GM21390 (cell line): ENCODE data around the gene NMS.

Experiments
- ATAC-seq: cut with Tn5 transposase; IDR thresholded peaks from one replicate; pipeline ENCODE4 v1.9.1; 2021; ENCODE audit not compliant: unreplicated experiment

The NMS gene

DNA sequence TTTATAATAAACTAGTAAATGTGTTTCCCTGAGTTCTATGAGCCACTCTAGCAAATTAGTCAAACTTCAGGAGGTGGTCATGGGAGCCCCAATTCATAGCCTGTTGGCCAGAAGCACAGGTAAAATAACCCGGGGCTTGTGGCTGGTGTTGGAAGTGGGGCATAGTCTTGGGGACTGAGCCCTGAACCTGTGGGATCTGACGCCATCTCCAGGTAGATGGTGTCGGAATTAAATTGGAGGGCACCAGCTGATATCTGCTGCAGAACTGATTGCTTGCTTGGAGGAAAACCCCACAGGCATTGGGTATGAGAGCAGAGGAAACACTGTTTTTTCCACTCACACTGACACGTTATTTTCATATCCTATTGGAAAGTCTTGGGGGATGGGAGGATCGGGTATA, 14.1 kb downstream of the NMS start:
- ATAC-seq, result no peak

DNA sequence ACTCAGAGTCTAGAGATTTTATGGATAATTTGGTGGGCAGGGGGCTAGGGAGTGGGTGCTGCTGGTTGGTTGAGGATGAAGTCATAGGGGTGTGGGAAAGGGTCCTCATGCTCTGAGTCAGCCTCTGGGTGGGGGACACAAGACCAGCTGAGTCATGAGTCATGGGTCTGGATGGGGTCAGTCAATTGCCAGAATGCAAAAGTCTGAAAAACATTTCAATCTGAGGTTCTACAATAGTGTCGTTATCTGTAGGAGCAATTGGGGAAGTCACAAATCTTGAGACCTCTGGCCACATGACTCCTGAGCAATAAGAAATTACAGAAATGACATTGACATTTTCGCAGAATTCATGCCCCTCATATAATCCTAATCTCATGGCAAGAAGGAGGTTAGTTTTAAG, 15.1 kb downstream of the NMS start:
- no peak for ATAC-seq

DNA sequence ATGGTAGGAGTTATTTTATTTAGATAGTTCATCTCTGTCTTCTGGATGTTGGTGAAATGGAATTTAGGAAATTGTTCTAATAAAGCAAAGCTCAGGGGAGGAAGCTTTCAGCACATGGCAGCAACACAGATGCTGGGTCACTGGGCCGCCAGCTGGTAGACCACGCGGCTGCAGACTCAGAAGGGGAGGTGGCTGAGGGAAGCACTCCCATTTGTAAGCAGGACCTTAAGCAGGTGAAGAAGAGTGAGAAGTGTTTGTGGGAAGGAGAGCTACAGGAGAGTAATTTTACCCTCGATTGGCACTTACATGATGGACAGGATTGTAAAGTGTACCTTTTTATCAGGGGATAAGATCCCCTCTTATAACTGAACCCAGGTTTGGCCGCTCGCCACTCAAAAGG, 24.4 kb downstream of the NMS start:
- ATAC-seq, result no peak

DNA sequence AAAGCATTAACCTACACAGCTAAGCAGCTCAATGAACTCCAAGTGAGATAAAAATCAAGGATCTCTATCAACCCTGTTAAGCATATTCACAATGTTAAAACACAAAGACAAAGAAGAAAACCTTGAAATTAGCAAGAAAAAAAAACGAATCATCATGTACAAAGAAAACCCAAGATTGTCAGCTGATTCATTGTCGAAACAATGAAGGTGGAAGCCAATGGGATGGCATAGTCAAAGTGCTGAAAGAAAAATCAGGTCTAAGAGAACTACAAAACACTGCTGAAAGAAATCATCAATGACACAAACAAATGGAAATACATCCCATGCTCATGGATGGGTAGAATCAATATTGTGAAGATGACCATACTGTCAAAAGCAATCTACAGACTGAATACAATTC, 32.5 kb downstream of the NMS start:
- ATAC-seq, result no peak

DNA sequence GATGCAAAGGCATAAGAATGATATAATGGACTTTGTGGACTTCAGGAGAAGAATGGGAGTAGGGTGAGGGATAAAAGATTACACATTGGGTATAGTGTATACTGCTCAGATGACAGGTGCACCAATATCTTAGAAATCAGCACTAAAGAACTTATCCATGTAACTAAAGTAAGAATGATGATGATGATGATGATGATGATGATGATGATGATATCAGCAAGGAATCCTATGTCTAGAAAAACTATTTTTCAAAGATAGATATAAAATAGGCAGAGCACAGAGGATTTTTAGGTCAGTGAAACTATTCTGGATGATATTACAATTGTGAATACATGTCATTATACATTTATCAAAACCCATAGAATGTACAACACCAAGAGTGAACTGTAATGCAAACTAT, 34.3 kb downstream of the NMS start:
- ATAC-seq, result no peak

DNA sequence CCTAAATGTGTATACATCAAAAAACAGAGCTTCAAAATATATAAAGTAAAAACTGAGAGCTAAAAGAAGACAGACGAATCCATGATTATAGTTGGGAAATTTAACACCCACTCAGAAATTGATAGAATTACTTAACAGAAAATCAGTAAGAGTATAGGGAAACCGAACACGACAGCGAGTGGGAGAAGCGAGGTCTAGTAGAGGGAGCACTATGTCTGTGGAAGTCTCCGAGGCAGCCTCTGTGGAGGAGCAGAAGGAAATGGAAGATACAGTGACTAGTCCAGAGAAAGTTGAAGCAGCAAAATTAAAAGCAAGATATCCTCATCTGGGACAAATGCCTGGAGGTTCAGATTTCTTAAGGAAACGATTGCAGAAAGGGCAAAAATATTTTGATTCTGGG, 38.8 kb downstream of the NMS start:
- no peak for ATAC-seq

DNA sequence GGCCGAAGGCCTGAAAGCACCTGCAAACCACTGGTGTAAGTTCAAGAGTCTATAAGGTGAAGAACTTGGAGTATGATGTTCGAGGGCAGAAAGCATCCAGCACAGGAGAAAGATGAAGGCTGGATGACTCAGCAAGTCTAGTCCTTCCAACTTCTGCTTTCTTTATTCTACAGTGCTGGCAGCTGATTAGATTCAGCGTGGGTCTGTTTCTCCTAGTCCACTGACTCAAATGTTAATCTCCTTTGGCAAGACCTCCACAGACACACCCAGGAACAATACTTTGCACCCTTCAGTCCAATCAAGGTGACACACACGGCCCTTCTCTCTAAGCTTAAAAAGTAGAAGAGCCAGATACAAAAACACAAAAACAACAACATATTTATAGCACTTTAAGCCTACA, 43.4 kb downstream of the NMS start:
- no peak for ATAC-seq

DNA sequence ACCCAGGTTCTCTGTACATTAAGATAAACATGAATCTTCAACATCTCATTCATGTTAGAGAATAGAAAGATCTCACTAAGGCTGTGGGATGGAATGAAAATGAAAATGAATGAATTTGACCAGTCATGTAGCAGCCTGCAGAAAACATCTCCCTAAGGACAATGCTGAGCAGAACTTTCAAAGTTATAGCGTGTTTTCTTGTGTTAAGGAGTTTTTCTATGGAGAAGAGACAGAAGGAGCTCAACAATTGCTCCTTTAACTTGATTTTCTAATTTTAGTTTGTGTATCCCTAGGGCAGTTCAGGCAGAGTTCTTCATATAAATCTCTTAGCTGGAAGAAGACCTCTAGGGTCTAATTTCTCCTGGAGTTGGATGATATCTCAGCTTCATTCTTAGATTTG, 47.3 kb downstream of the NMS start:
- ATAC-seq, result no peak

DNA sequence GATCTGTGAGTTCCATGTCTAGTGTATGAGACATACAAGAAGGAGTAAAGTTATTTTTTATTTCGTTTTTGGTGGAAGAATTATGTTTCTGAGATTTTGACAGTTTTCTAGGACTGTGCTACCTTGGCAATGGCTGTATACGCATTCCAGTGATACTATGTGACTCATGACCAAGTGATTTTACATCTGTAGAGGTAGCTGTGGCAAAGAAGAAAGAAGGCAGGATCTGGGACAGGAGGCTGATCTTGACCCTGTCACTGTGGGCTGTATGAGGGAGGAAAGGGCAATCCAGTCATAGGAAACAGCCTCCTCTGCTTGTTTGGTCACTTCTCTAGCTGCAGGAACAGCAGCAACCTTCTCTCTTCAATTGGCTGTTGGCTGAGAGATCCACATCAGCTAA, 48.5 kb downstream of the NMS start:
- ATAC-seq, result no peak

DNA sequence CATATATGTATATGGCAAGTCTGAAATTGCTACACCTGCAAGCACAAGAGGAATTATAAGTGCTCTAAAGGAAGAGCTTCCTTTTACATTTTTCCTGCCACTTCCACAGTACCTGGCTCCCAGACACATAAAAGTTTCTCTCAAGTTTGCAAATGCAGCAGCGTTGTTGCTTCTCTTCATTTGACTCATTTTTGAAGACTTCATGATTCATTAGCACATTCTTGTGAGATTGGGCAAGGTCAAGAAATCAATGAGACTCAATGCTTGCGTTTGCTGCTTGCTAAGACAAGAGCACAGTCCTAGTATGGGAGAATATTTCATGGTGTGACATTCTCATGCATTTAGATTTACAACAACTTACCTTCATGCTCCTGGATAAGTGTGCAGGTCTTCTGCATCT, 49.9 kb downstream of the NMS start:
- ATAC-seq, result no peak

DNA sequence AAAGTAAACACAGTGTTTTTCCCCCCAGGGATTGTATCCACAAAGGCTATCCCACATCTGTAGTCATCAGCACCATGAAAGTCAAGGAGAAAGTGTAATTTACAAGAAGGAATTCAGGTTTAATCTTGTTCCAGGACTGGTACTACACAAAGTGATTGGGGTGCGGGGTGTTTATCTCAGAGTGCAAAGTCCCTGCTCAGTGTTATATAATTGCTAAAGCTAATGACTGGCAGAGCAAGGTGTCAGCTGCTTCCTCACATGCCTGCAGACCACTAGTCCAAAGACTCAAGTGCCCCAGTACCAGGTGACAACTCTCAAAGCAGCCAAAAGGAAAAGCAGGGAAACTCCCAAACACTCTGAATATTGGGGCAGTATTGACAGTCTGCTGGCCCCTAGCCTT, 52.1 kb downstream of the NMS start:
- no peak for ATAC-seq

DNA sequence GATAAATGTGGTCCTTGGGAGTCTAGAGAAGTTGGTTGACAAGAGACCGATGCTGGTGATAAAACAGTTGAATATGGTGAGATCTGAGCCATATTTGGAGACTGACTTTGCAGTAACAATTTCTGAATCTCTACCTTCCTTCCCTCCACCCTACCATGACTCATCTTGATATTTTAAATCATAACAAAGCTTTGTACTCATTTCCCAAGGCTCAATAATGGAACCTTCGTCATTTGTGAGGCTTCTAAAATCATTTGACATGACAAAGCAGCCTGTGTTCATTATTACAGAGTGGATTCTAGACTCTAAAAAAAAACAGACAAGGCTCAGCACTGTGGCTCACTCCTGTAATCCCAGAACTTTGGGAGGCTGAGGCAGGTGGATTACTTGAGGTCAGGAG, 54.0 kb downstream of the NMS start:
- ATAC-seq, result no peak

DNA sequence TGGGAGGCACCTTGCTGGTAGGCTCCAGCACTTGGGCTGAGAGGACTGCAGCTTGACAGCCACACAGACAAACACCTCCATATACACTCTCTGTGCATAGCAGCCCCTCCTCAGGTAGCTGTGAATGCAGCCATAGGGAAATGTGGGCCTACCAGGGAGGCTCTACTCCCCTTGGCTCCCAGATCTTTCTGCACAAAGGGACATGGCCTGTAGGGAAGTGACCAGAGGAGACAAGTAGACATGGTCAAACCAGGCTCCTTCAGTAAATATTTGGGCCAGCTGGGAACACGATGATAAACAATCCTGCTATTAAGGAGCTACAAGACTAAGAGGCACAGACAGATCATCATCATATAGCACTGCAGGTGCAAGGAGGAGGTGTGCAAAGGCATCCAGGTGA, 56.6 kb downstream of the NMS start:
- no peak for ATAC-seq

DNA sequence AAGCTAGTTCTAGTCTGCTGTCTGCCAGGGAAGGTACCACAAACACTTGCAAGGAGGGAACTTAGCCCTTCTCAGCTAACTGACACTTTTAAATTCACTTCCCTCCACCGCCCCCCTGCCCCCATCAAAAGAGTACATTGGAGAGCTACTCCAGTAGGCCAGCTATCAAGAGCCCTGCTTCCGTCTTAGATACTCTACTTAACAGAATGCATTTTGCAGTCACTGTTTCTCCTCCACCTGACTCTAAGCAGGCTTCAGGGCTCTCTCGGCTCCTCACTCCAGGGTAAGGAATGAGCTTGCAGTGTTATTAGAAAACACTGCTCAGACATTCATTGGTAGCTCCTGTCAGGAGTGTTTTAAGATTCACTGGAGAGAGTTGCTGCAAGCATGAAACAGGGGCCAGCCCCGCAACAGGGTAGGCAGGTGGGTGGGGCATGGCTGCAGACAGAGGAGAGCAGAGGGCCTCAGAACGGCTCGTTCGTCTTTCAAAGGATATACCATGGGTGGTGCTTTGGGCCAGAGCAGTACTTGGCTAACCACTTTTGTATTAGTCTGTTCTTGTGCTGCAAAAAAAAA, 57.2 kb downstream of the NMS start:
- no peak for ATAC-seq

DNA sequence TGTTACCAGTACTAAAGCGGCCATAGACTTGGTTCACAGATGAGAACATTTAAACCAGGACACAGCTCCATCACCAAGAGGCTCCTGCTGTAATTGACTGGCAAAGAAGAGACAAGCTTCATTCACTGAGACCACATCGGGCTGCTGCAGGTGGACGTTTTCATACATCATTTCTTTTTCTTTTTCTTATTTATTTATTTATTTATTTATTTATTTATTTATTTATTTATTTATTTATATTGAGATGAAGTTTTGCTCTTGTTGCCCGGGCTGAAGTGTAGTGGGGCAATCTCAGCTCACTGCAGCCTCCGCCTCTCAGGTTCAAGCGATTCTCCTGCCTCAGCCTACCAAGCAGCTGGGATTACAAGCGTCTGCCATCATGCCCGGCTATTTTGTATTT, 58.9 kb downstream of the NMS start:
- ATAC-seq, result no peak

DNA sequence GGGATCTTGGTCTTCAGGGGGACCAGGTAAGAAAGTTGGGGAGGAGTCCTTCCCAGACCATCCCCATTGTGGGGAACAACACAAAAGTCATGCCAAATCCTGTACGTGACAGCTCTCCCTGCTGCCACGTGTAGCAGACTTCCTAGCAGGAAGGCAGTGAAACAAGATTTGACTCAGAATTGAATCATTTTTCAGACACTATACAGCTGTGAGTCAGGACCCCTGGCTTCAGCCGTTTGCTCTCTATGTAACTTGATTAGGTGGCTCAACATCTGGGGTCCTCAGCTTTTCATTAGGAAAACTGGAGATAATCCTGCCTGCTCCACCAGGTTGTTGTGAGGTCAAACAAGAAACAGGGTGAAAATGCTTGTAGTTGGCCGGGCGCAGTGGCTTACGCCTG, 59.6 kb downstream of the NMS start:
- ATAC-seq, result no peak
